Memory B cell (primary cell): ENCODE results near the gene STOML3.

Experiments
- ATAC-seq: fragments of 150-1000 bp; cut with Tn5 transposase; 2 replicates; pipeline ENCODE4 v1.10.0; 2021; ENCODE audit warnings: low read depth, mild to moderate bottlenecking, moderate library complexity
- DNase-seq, 2 donors: peaks; one replicate each; pipeline ENCODE4 v3.0.0; 2022; ENCODE audit warnings: low spot score in 2 of 2
- H3K27ac Mint-ChIP-seq: one replicate; pipeline ENCODE4 v1.8.0; 2022; ENCODE audit warnings: mild to moderate bottlenecking, moderate library complexity, mixed read lengths
- H3K27me3 Mint-ChIP-seq: one replicate; pipeline ENCODE4 v1.8.0; 2022; ENCODE audit warnings: mixed read lengths
- H3K36me3 Mint-ChIP-seq: one replicate; pipeline ENCODE4 v1.8.0; 2022; ENCODE audit warnings: mild to moderate bottlenecking, mixed read lengths
- H3K4me1 Mint-ChIP-seq: one replicate; pipeline ENCODE4 v1.8.0; 2022; ENCODE audit warnings: mixed read lengths
- H3K4me3 Mint-ChIP-seq: one replicate; pipeline ENCODE4 v1.8.0; 2022; ENCODE audit warnings: mild to moderate bottlenecking, moderate library complexity, mixed read lengths
- H3K9me3 Mint-ChIP-seq: one replicate; pipeline ENCODE4 v1.8.0; 2022; ENCODE audit warnings: mixed read lengths

STOML3 gene

GRCh38 chr13:38965281-38965680, 25.4 kb downstream of the STOML3 start:
- H3K4me3 Mint-ChIP-seq, result no peak overlapping the region
- ATAC-seq (no peak), DNase-seq (no peak)
- no peaks in the 10 kb centered on the region for H3K36me3 Mint-ChIP-seq
- H3K9me3 Mint-ChIP-seq, result no peaks in the 10 kb centered on the region
- H3K4me1 Mint-ChIP-seq, result no peaks in the 10 kb centered on the region
- no peak overlapping the region for H3K27ac Mint-ChIP-seq
- H3K27me3 Mint-ChIP-seq, result no peaks in the 10 kb centered on the region

GRCh38 chr13:38960175-38960574, 30.5 kb downstream of the STOML3 start:
- DNase-seq, result no peak
- ATAC-seq, result no peak
- Mint-ChIP-seq H3K4me3 (no peak overlapping the region), H3K27me3 (no peaks in the 10 kb centered on the region), H3K9me3 (no peaks in the 10 kb centered on the region), H3K36me3 (no peaks in the 10 kb centered on the region), H3K27ac (no peak overlapping the region), H3K4me1 (no peaks in the 10 kb centered on the region)

DNA sequence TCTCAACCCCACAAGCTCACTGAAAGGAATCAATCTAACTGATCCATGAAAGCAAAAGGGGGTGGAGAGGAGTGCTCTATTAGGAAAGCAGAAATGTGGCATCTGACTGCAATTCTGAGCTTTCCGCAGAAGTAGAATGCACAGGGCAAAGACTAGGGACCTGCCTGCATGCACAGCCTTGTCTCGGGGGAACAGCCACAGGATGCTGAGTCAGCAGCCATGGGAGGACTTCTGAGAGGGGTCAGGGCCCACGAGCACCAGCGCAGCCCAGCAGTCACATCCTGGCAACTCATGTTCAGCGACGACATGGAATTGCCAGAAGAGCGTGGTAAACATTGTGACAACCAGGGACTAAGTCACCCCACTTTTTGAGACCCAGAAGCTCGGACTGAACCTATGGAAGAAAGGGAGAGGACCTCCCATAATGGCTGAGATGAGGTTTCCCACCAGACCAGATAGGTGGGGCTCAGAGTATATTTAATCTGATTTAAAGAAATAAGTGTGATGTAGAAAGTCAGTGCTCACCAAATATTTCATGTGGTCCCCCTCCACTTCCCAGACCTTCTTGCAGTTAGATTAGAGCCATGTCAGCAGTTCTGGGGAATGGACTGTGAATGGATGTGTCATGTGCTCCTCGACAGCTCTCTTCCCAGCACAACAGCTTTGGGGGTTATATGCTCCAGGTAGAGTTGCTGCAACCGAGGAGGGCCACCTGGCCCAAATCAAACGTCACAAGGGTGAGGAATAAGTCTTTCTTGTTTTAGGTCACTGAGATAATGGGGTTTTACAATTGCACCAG, 32.6 kb downstream of the STOML3 start:
- peaks cover 2% of the 10 kb centered on the region for H3K27me3 Mint-ChIP-seq
- no peak for ATAC-seq
- H3K36me3 Mint-ChIP-seq, result no peaks in the 10 kb centered on the region
- H3K4me1 Mint-ChIP-seq, result no peaks in the 10 kb centered on the region
- H3K4me3 Mint-ChIP-seq, result no peak overlapping the region
- DNase-seq, result no peak
- H3K27ac Mint-ChIP-seq, result no peak overlapping the region
- no peaks in the 10 kb centered on the region for H3K9me3 Mint-ChIP-seq

DNA sequence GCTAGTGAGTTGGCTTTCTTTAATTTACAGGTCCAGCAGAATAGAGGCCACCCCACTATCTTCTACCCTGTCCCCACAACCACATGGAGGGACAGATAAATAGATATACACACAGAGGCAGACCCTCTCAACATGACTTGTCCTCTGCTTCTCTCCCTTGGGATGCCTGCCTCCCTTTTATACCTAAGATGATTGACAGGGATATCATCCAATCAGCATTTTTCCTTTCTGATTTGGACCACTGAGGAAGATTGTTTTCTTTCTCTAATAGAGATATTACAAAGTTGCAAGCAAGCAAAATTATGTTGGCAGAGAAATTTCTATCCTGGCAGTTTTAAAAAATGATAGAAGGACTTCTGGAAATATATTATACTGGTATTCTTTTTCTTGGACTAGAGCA, 35.8 kb downstream of the STOML3 start:
- Mint-ChIP-seq H3K9me3 (no peaks in the 10 kb centered on the region), H3K4me3 (no peak overlapping the region), H3K4me1 (no peaks in the 10 kb centered on the region), H3K27ac (no peak overlapping the region), H3K27me3 (peaks cover 2% of the 10 kb centered on the region), H3K36me3 (no peaks in the 10 kb centered on the region)
- ATAC-seq (no peak), DNase-seq (no peak)

DNA sequence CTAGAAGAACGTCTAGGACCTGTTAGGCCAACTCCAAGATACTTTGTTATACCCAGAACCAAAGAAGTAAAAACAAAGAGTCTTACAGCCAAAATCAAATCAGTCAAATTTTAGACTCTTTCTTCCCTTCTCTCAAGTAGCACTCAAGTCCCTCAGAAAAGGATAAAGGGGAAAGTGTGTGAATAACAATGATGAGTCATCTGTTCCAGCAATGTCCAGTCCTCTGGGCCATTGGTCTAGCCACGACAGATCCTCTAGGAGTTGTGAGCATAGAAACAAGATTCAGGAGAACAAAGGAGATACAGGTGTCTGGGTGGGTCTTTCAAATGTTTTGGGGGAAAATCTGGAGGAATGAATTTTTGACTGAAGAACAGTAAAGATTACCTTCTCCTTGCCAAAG, 36.3 kb downstream of the STOML3 start:
- no peak for ATAC-seq
- no peaks in the 10 kb centered on the region for H3K9me3 Mint-ChIP-seq
- H3K27me3 Mint-ChIP-seq, result peaks cover 2% of the 10 kb centered on the region
- DNase-seq, result no peak
- no peak overlapping the region for H3K27ac Mint-ChIP-seq
- H3K4me3 Mint-ChIP-seq, result no peak overlapping the region
- H3K4me1 Mint-ChIP-seq, result no peaks in the 10 kb centered on the region
- H3K36me3 Mint-ChIP-seq, result no peaks in the 10 kb centered on the region

- DNase-seq, result no peak
These were observed 37.8 kb downstream of the STOML3 start for GRCh38 chr13:38952827-38953226.

GRCh38 chr13:38951525-38952313, 38.9 kb downstream of the STOML3 start:
- Mint-ChIP-seq H3K4me3 (no peak overlapping the region), H3K36me3 (no peaks in the 10 kb centered on the region), H3K27ac (no peak overlapping the region), H3K27me3 (peaks cover 3% of the 10 kb centered on the region), H3K9me3 (no peaks in the 10 kb centered on the region), H3K4me1 (no peaks in the 10 kb centered on the region)
- DNase-seq (no peak), ATAC-seq (no peak)

More at GRCh38 chr13:38952827-38953226, 37.8 kb downstream of the STOML3 start:
- Mint-ChIP-seq H3K4me3 (no peak overlapping the region), H3K4me1 (no peaks in the 10 kb centered on the region), H3K27me3 (peaks cover 3% of the 10 kb centered on the region), H3K27ac (no peak overlapping the region), H3K9me3 (no peaks in the 10 kb centered on the region), H3K36me3 (no peaks in the 10 kb centered on the region)
- no peak for ATAC-seq

- Mint-ChIP-seq H3K36me3 (no peaks in the 10 kb centered on the region), H3K27ac (no peak overlapping the region), H3K27me3 (peaks cover 5% of the 10 kb centered on the region), H3K4me3 (no peak overlapping the region), H3K4me1 (no peaks in the 10 kb centered on the region), H3K9me3 (no peaks in the 10 kb centered on the region)
- DNase-seq, result no peak
- no peak for ATAC-seq
These were observed 39.6 kb downstream of the STOML3 start for GRCh38 chr13:38950987-38951386.

DNA sequence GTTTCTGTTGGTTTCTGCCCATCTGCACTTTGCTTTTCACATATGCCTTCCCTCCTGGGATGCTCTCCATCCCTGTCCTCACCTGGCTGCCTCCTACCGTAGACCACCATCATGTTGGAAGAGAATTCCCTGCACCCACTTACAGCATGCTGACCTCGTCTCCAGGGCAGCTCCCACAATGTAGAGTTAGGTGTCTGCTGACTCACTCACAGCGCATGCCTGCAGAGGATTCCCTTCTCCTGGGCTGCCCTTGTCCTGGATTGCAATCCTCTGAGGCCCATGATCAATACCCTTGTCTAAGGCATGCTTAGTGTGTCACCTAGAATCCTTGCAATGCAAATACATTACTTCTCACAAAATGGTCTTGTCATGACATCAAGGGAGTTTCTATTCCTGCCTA, 43.6 kb downstream of the STOML3 start:
- no peaks in the 10 kb centered on the region for H3K9me3 Mint-ChIP-seq
- H3K4me3 Mint-ChIP-seq, result no peak overlapping the region
- no peak for DNase-seq
- H3K36me3 Mint-ChIP-seq, result no peaks in the 10 kb centered on the region
- H3K4me1 Mint-ChIP-seq, result no peaks in the 10 kb centered on the region
- peaks cover 5% of the 10 kb centered on the region for H3K27me3 Mint-ChIP-seq
- no peak overlapping the region for H3K27ac Mint-ChIP-seq
- ATAC-seq, result no peak

- Mint-ChIP-seq H3K27ac (no peak overlapping the region), H3K4me1 (no peaks in the 10 kb centered on the region), H3K4me3 (no peak overlapping the region), H3K36me3 (no peaks in the 10 kb centered on the region), H3K27me3 (peaks cover 7% of the 10 kb centered on the region), H3K9me3 (no peaks in the 10 kb centered on the region)
- DNase-seq (no peak), ATAC-seq (no peak)
These were observed 46.4 kb downstream of the STOML3 start for GRCh38 chr13:38944219-38944618.

DNA sequence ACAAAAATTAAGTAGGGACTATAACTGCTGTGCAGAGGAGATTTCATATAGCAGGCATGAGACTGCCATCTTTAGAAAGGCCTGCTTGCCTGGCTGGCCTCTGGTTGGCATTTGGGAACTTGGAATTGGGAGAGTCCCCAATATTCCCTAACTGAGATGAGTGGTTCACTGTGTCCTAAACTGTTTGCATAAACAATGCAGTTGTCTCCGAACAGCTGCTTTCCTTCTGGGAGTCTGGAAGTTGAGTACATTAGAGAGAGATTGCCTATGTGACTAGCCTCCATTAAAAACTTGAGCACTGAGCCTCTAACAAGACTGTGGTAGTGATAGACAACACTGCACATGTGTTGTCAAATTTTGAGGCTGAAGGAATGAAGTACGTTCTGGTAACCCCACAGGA, 47.4 kb downstream of the STOML3 start:
- H3K36me3 Mint-ChIP-seq, result no peaks in the 10 kb centered on the region
- no peak for ATAC-seq
- H3K4me1 Mint-ChIP-seq, result no peaks in the 10 kb centered on the region
- peaks cover 6% of the 10 kb centered on the region for H3K27me3 Mint-ChIP-seq
- H3K27ac Mint-ChIP-seq, result no peak overlapping the region
- no peak for DNase-seq
- no peaks in the 10 kb centered on the region for H3K9me3 Mint-ChIP-seq
- H3K4me3 Mint-ChIP-seq, result no peak overlapping the region

- H3K4me1 Mint-ChIP-seq, result no peaks in the 10 kb centered on the region
- peaks cover 4% of the 10 kb centered on the region for H3K27me3 Mint-ChIP-seq
- no peaks in the 10 kb centered on the region for H3K36me3 Mint-ChIP-seq
- ATAC-seq (no peak), DNase-seq (no peak)
- no peak overlapping the region for H3K4me3 Mint-ChIP-seq
- no peaks in the 10 kb centered on the region for H3K9me3 Mint-ChIP-seq
- H3K27ac Mint-ChIP-seq, result no peak overlapping the region
These were observed 49.2 kb downstream of the STOML3 start for GRCh38 chr13:38941353-38941945.

DNA sequence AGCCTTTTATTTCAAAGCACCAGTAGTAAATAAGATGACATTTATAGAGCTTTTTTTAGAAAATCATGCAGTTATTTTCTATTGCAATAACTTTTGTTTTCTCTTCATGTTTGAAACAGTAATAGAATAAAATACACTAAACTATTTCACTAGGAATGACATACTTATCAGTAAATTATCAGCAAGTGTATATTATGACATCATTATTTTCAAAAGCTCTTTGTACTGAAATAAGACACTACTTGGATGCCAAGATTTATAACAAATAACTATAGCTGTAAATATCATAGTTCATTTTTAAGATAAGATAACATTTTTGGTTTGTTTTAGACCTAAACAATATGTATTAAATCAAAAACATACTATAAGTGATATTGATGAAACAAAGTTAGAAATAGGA, 56.8 kb downstream of the STOML3 start:
- H3K9me3 Mint-ChIP-seq, result no peaks in the 10 kb centered on the region

DNA sequence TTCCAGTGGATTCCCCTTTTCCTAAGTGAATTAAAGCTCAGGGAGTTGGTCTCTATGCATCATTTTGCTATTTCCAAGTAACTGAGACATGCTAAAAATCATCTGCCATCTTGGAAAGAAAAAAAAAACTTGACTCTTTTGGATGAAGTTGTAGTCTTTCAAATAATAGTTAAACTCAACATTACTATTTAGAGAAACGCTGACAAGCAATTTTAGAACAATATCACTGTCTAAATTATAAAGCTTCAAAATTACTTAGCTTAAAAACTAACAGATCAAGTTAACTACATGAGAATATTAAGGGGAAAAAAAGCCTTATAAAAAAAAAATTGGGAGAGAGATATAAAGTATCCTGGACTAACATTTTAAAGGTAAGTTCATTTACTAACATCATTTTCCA, 68.5 kb downstream of the STOML3 start:
- Mint-ChIP-seq H3K9me3 (no peaks in the 10 kb centered on the region), H3K27ac (no peak overlapping the region), H3K36me3 (no peaks in the 10 kb centered on the region), H3K4me3 (no peak overlapping the region), H3K27me3 (peaks cover 4% of the 10 kb centered on the region), H3K4me1 (no peaks in the 10 kb centered on the region)
- DNase-seq (no peak), ATAC-seq (no peak)

More for the DNA sequence above, 56.8 kb downstream of the STOML3 start:
- DNase-seq (no peak), ATAC-seq (no peak)
- Mint-ChIP-seq H3K36me3 (no peaks in the 10 kb centered on the region), H3K4me1 (no peaks in the 10 kb centered on the region), H3K27me3 (peaks cover 2% of the 10 kb centered on the region), H3K4me3 (no peak overlapping the region), H3K27ac (no peak overlapping the region)
